ENCODE data around the gene DOCK6. TPM values are rescaled to one million over a fixed set of nuclear protein-coding genes. Genes with fewer than 3 reads are reported as not detected.

Gene DOCK6
- polyA plus RNA-seq, 1 donor (not counting 4 experiments of a cell fraction or from before 2014, with no cell fraction given): 9.1 TPM

GRCh38 chr19:11293433-11294389 lies 31.4 kb upstream of the DOCK6 start:
- dilution Hi-C loops (cut with MboI; ENCODE audit: extremely low pct_ligation_motif_present, low sequenced_read_pairs): no loop called here
- peak overlapping the region in 2 of 3 experiments; percentile 10 to 57 for H3K4me3 ChIP-seq (ENCODE audit: control insufficient read depth in 2 of 3, extremely low read depth in 1 of 3, insufficient read depth in 2 of 3, low read depth in 1 of 3, low read length in 3 of 3)
- no peaks in the 10 kb centered on the region for H3K79me2 ChIP-seq (ENCODE audit: control insufficient read depth, insufficient read depth, low read length)
- FAIRE-seq (no peak), DNase-seq (ENCODE audit: low read depth, low spot score) (peak; percentile 60)
- no peaks in the 10 kb centered on the region for H3K36me3 ChIP-seq (ENCODE audit: control insufficient read depth in 2 of 2, extremely low read depth in 1 of 2, insufficient read depth in 2 of 2, low read length in 2 of 2)
- peak overlapping the region; percentile 45 for H2AFZ ChIP-seq (ENCODE audit: control insufficient read depth, low read length)
- H4K20me1 ChIP-seq (ENCODE audit: control insufficient read depth, extremely low read depth, insufficient read depth, low read length): no peaks in the 10 kb centered on the region
- peaks cover 7% of the 10 kb centered on the region for H3K4me1 ChIP-seq (ENCODE audit: control insufficient read depth, extremely low read depth, insufficient read depth, low read length)
- H3K27me3 ChIP-seq (ENCODE audit: control insufficient read depth, extremely low read depth, insufficient read depth, low read length): no peaks in the 10 kb centered on the region
- no peaks in the 10 kb centered on the region for H3K9me1 ChIP-seq (ENCODE audit: control insufficient read depth, extremely low read depth, insufficient read depth, low read length)
- H3K9me3 ChIP-seq (ENCODE audit: control insufficient read depth, low read depth, low read length): no peaks in the 10 kb centered on the region
- TF ChIP-seq CTCF (optimal IDR thresholded peaks at IDR 0.05 in 1 of 3, IDR thresholded peaks at IDR 0.05 in 1 of 3, conservative IDR thresholded peaks at IDR 0.05 in 1 of 3; ENCODE audit: extremely low read depth in 1 of 3, insufficient read depth in 2 of 3, low read length in 3 of 3): peak; percentile 82 to 99 (median 93)
- no peak for TF ChIP-seq EZH2 (IDR thresholded peaks at IDR 0.05; ENCODE audit: low read length)
- no peak overlapping the region for H3K27ac ChIP-seq (ENCODE audit: control insufficient read depth, insufficient read depth, low read length)
- H3K4me2 ChIP-seq (ENCODE audit: control insufficient read depth, extremely low read depth, insufficient read depth, low read depth, low read length): peak overlapping the region; percentile 56
- H3K9ac ChIP-seq (ENCODE audit: control insufficient read depth, extremely low read depth, insufficient read depth, low read length): no peak overlapping the region

- Histone ChIP-seq H3K79me2 (ENCODE audit: control insufficient read depth, insufficient read depth, low read length) (no peaks in the 10 kb centered on the region), H3K9ac (ENCODE audit: control insufficient read depth, extremely low read depth, insufficient read depth, low read length) (no peak overlapping the region), H3K9me3 (ENCODE audit: control insufficient read depth, low read depth, low read length) (no peaks in the 10 kb centered on the region), H3K36me3 (ENCODE audit: control insufficient read depth in 2 of 2, extremely low read depth in 1 of 2, insufficient read depth in 2 of 2, low read length in 2 of 2) (no peaks in the 10 kb centered on the region), H4K20me1 (ENCODE audit: control insufficient read depth, extremely low read depth, insufficient read depth, low read length) (no peaks in the 10 kb centered on the region), H3K4me3 (ENCODE audit: control insufficient read depth in 2 of 3, extremely low read depth in 1 of 3, insufficient read depth in 2 of 3, low read depth in 1 of 3, low read length in 3 of 3) (no peak overlapping the region), H3K9me1 (ENCODE audit: control insufficient read depth, extremely low read depth, insufficient read depth, low read length) (no peaks in the 10 kb centered on the region), H3K27me3 (ENCODE audit: control insufficient read depth, extremely low read depth, insufficient read depth, low read length) (no peaks in the 10 kb centered on the region), H3K27ac (ENCODE audit: control insufficient read depth, insufficient read depth, low read length) (no peak overlapping the region), H2AFZ (ENCODE audit: control insufficient read depth, low read length) (no peak overlapping the region), H3K4me2 (ENCODE audit: control insufficient read depth, extremely low read depth, insufficient read depth, low read depth, low read length) (no peak overlapping the region), H3K4me1 (ENCODE audit: control insufficient read depth, extremely low read depth, insufficient read depth, low read length) (peaks cover 7% of the 10 kb centered on the region)
- FAIRE-seq (no peak), DNase-seq (ENCODE audit: low read depth, low spot score) (no peak)
- dilution Hi-C loops (cut with MboI; ENCODE audit: extremely low pct_ligation_motif_present, low sequenced_read_pairs): no loop called here
- TF ChIP-seq CTCF (optimal IDR thresholded peaks at IDR 0.05 in 1 of 3, IDR thresholded peaks at IDR 0.05 in 1 of 3, conservative IDR thresholded peaks at IDR 0.05 in 1 of 3; ENCODE audit: extremely low read depth in 1 of 3, insufficient read depth in 2 of 3, low read length in 3 of 3) (no peak), EZH2 (IDR thresholded peaks at IDR 0.05; ENCODE audit: low read length) (no peak)
These were observed 29.7 kb upstream of the DOCK6 start for GRCh38 chr19:11291991-11292390.

Data from keratinocyte (primary cell).